Neural cell (in vitro differentiated cells): ENCODE results near the gene CNTNAP2. TPM values are rescaled to one million over a fixed set of nuclear protein-coding genes. Genes with fewer than 3 reads are reported as not detected.

Source experiments
- H2AFZ ChIP-seq: fragments of 200-600, 300-800 bp; sonication (generic), shearing (Covaris generic); 2 replicates; pipeline ENCODE4 v1.6.0; 2014; ENCODE audit warnings: low read depth, mild to moderate bottlenecking, antibody characterized with exemption, low read length, moderate library complexity
- H3F3A ChIP-seq: fragments of 200-600 bp; shearing (Covaris generic); 2 replicates; pipeline ENCODE4 v1.6.1; 2016; ENCODE audit warnings: mild to moderate bottlenecking, moderate library complexity, mixed read lengths, antibody characterized with exemption, low read length; ENCODE audit not compliant: insufficient read depth, poor library complexity, severe bottlenecking
- H3K27ac ChIP-seq: fragments of 200-600, 300-800 bp; sonication (generic), shearing (Covaris generic); 2 replicates; pipeline ENCODE4 v1.5.1; 2014; ENCODE audit warnings: mild to moderate bottlenecking, low read length, moderate library complexity
- H3K27me3 ChIP-seq: fragments of 300-800, 200-600 bp; sonication (generic), shearing (Covaris generic); 2 replicates; pipeline ENCODE4 v1.6.0; 2014; ENCODE audit warnings: mild to moderate bottlenecking, low read depth, low read length, moderate library complexity; ENCODE audit not compliant: insufficient read depth
- H3K36me3 ChIP-seq: fragments of 300-800, 200-600 bp; sonication (generic), shearing (Covaris generic); 2 replicates; pipeline ENCODE4 v1.5.1; 2014; ENCODE audit warnings: mild to moderate bottlenecking, antibody characterized with exemption, low read length, moderate library complexity; ENCODE audit not compliant: insufficient read depth
- H3K4me2 ChIP-seq: fragments of 300-800, 200-600 bp; sonication (generic), shearing (Covaris generic); 2 replicates; pipeline ENCODE4 v1.6.0; 2014; ENCODE audit warnings: mild to moderate bottlenecking, low read length
- H3K4me3 ChIP-seq: fragments of 300-800, 200-600 bp; sonication (generic), shearing (Covaris generic); 2 replicates; pipeline ENCODE4 v1.5.1; 2014; ENCODE audit warnings: mild to moderate bottlenecking, low read length, moderate library complexity
- H3K79me2 ChIP-seq: fragments of 200-600 bp; shearing (Covaris generic); replicated peaks from 2 replicates; pipeline ENCODE4 v1.6.0; 2014; ENCODE audit warnings: mild to moderate bottlenecking, low read length, moderate library complexity; ENCODE audit not compliant: insufficient read depth
- H3K9ac ChIP-seq: fragments of 300-800, 200-600 bp; sonication (generic), shearing (Covaris generic); 2 replicates; pipeline ENCODE4 v1.6.1; 2016; ENCODE audit warnings: mild to moderate bottlenecking, low read length, mixed read lengths
- H3K9me2 ChIP-seq: fragments of 200-600 bp; shearing (Covaris generic); 2 replicates; pipeline ENCODE4 v1.6.1; 2016; ENCODE audit warnings: mild to moderate bottlenecking, low read length, mixed read lengths; ENCODE audit not compliant: insufficient read depth
- H3K9me3 ChIP-seq: fragments of 200-600, 300-800 bp; sonication (generic), shearing (Covaris generic); 2 replicates; pipeline ENCODE4 v1.6.1; 2016; ENCODE audit warnings: mild to moderate bottlenecking, mixed run types, low read length, moderate library complexity, mixed read lengths
- H4K20me1 ChIP-seq: fragments of 200-600 bp; shearing (Covaris generic); 2 replicates; pipeline ENCODE4 v1.6.1; 2016; ENCODE audit warnings: mild to moderate bottlenecking, mixed run types; ENCODE audit not compliant: insufficient read depth
- CTCF ChIP-seq: fragments of 450-650 bp; IDR thresholded peaks from 2 replicates; pipeline ENCODE4 v1.5.1; 2014; ENCODE audit warnings: antibody characterized with exemption, mild to moderate bottlenecking, moderate library complexity; ENCODE audit not compliant: poor library complexity, severe bottlenecking
- EP300 ChIP-seq: fragments of 450-650 bp; conservative IDR thresholded peaks from 2 replicates; pipeline ENCODE4 v1.6.1; 2014; ENCODE audit warnings: antibody characterized with exemption, mild to moderate bottlenecking, moderate library complexity; ENCODE audit not compliant: poor library complexity, severe bottlenecking
- EZH2 ChIP-seq: fragments of 200-600, 300-800 bp; shearing (Covaris generic), sonication (generic); IDR thresholded peaks from 2 replicates; pipeline ENCODE4 v1.6.1; 2014; ENCODE audit warnings: antibody characterized with exemption, low read length, borderline replicate concordance, mild to moderate bottlenecking; ENCODE audit not compliant: insufficient read depth, poor library complexity, severe bottlenecking
- MXI1 ChIP-seq: fragments of 450-650 bp; conservative IDR thresholded peaks from 2 replicates; pipeline ENCODE4 v1.6.1; 2014; ENCODE audit warnings: antibody characterized with exemption, mild to moderate bottlenecking; ENCODE audit not compliant: poor library complexity, severe bottlenecking
- POLR2AphosphoS5 ChIP-seq: IDR thresholded peaks from 2 replicates; pipeline ENCODE4 v1.6.1; 2012
- REST ChIP-seq: IDR thresholded peaks from 2 replicates; pipeline ENCODE4 v1.6.1; 2012; ENCODE audit warnings: borderline replicate concordance
- SMC3 ChIP-seq: fragments of 450-650 bp; conservative IDR thresholded peaks from 2 replicates; pipeline ENCODE4 v1.6.1; 2014; ENCODE audit warnings: antibody characterized with exemption, mild to moderate bottlenecking, moderate library complexity; ENCODE audit not compliant: poor library complexity
- polyA plus RNA-seq: library from polyadenylated mRNA; depleted of rRNA; stranded (reverse); fragments of >200 nt; gene quantifications from 2 replicates; pipeline ENCODE4 v1.2.3, GENCODE V29; 2014

Gene CNTNAP2
- polyA plus RNA-seq, 1 donor from 2014 or later = 276 TPM

- Histone ChIP-seq H3K27ac (no peak overlapping the region), H2AFZ (no peak overlapping the region)
Measured at GRCh38 chr7:146788008-146788407, 671.4 kb downstream of the CNTNAP2 start.

GRCh38 chr7:146791344-146792285 is 675.0 kb downstream of the CNTNAP2 start:
- no peaks in the 10 kb centered on the region for H3F3A ChIP-seq
- H3K4me3 ChIP-seq = no peak overlapping the region
- H4K20me1 ChIP-seq = no peaks in the 10 kb centered on the region
- H3K9me2 ChIP-seq = no peaks in the 10 kb centered on the region
- H3K27me3 ChIP-seq = no peaks in the 10 kb centered on the region
- H3K4me2 ChIP-seq = no peak overlapping the region
- TF ChIP-seq CTCF = no peak
- no peak for TF ChIP-seq MXI1
- TF ChIP-seq EZH2 = no peak
- no peak for TF ChIP-seq EP300
- no peak for TF ChIP-seq POLR2AphosphoS5
- no peak for TF ChIP-seq SMC3
- H3K79me2 ChIP-seq = no peaks in the 10 kb centered on the region
- no peak overlapping the region for H3K9ac ChIP-seq
- no peaks in the 10 kb centered on the region for H3K9me3 ChIP-seq
- no peaks in the 10 kb centered on the region for H3K36me3 ChIP-seq
- H2AFZ ChIP-seq = no peak overlapping the region
- no peak overlapping the region for H3K27ac ChIP-seq

More at GRCh38 chr7:146788008-146788407, 671.4 kb downstream of the CNTNAP2 start:
- no peak for TF ChIP-seq MXI1
- TF ChIP-seq REST = no peak
- H3K36me3 ChIP-seq = no peaks in the 10 kb centered on the region
- no peaks in the 10 kb centered on the region for H3F3A ChIP-seq
- no peak overlapping the region for H3K9ac ChIP-seq
- H3K9me3 ChIP-seq = no peaks in the 10 kb centered on the region
- no peaks in the 10 kb centered on the region for H3K9me2 ChIP-seq
- no peak overlapping the region for H3K4me2 ChIP-seq
- H3K27me3 ChIP-seq = no peaks in the 10 kb centered on the region
- H3K79me2 ChIP-seq = no peaks in the 10 kb centered on the region
- H3K4me3 ChIP-seq = no peak overlapping the region
- no peaks in the 10 kb centered on the region for H4K20me1 ChIP-seq
